ENCODE results near the gene ATE1. TPM values are rescaled to one million over a fixed set of nuclear protein-coding genes. Genes with fewer than 3 reads are reported as not detected.
"Not testable (repeated sequence)": the region's sequence is repeated elsewhere in the genome, so short reads cannot be mapped to it uniquely, and the experiment has no call there.

Gene ATE1
- total RNA-seq, 1 experiment from 2014 or later, result 39.2 TPM

GRCh38 chr10:121702351-121703320 lies 225.2 kb downstream of the ATE1 start:
- ATAC-seq (no peak), DNase-seq (ENCODE audit: low read depth, low spot score) (no peak)
- CTCF ChIA-PET, result no interaction called here
- Histone ChIP-seq H3K4me2 (ENCODE audit: low read length) (no peak overlapping the region), H4K20me1 (ENCODE audit: insufficient read depth) (no peaks in the 10 kb centered on the region), H3K27me3 (ENCODE audit: insufficient read depth, low read length) (no peaks in the 10 kb centered on the region; the same call in 1 of the 2 replicates), H3K9me2 (ENCODE audit: insufficient read depth) (no peaks in the 10 kb centered on the region), H3K36me3 (ENCODE audit: control insufficient read depth in 1 of 2, insufficient read depth in 2 of 2, low read length in 2 of 2) (no peaks in the 10 kb centered on the region), H3K9ac (ENCODE audit: low read length) (no peak overlapping the region), H3K4me3 (replicated peaks in 1 of 2; ENCODE audit: low read depth in 1 of 2, low read length in 2 of 2) (no peak overlapping the region), H3K4me1 (ENCODE audit: control insufficient read depth in 1 of 2, insufficient read depth in 2 of 2, low read length in 2 of 2) (peaks cover 0 to 5% of the 10 kb centered on the region in 2 experiments; a peak in 1 of 4 replicates), H3K79me2 (ENCODE audit: insufficient read depth, low read length) (no peaks in the 10 kb centered on the region), H3K27ac (ENCODE audit: low read depth, low read length) (no peak overlapping the region), H2AFZ (ENCODE audit: low read depth, low read length, poor library complexity, severe bottlenecking) (no peak overlapping the region), H3K9me3 (ENCODE audit: control insufficient read depth in 1 of 2, insufficient read depth in 1 of 2, low read depth in 1 of 2, low read length in 2 of 2) (no peaks in the 10 kb centered on the region)
- POLR2A ChIA-PET, result no interaction called here
- intact Hi-C loops (cut with micrococcal nuclease), result no loop called here
- RAD21 ChIA-PET (ENCODE audit: low non-redundant PET in 1 of 2, low total read pairs in 2 of 2, uncharacterized antibody in 2 of 2, unreplicated experiment in 2 of 2), result no interaction called here
- no peak for TF ChIP-seq EGR1 (IDR thresholded peaks at IDR 0.05; ENCODE audit: low read depth)
- no peak for TF ChIP-seq CBX3 (IDR thresholded peaks at IDR 0.05; ENCODE audit: low read depth)
- TF ChIP-seq RAD21 (IDR thresholded peaks at IDR 0.05; ENCODE audit: low read depth), result no peak
- TF ChIP-seq SIN3A (IDR thresholded peaks at IDR 0.05; ENCODE audit: low read depth), result no peak
- TF ChIP-seq ZFX (IDR thresholded peaks at IDR 0.05), result no peak
- no peak for TF ChIP-seq POLR2A (IDR thresholded peaks at IDR 0.05; ENCODE audit: borderline replicate concordance, extremely low read depth, insufficient read depth, insufficient read length)
- no peak for TF ChIP-seq SRF (IDR thresholded peaks at IDR 0.05; ENCODE audit: low read depth)
- TF ChIP-seq ELF1 (IDR thresholded peaks at IDR 0.05; ENCODE audit: borderline replicate concordance, low read depth), result no peak
- TF ChIP-seq CEBPB (IDR thresholded peaks at IDR 0.05; ENCODE audit: low read depth), result no peak
- TF ChIP-seq TCF7L2 (IDR thresholded peaks at IDR 0.05; ENCODE audit: borderline replicate concordance, extremely low read depth, insufficient read depth, insufficient read length), result no peak
- BruUV-seq (replicated peaks), result no TSS peak

- Histone ChIP-seq H3K9me3 (ENCODE audit: control insufficient read depth in 1 of 2, insufficient read depth in 1 of 2, low read depth in 1 of 2, low read length in 2 of 2) (no peaks in the 10 kb centered on the region), H3K9ac (ENCODE audit: low read length) (no peak overlapping the region), H3K9me2 (ENCODE audit: insufficient read depth) (no peaks in the 10 kb centered on the region), H3K27ac (ENCODE audit: low read depth, low read length) (no peak overlapping the region), H3K79me2 (ENCODE audit: insufficient read depth, low read length) (no peaks in the 10 kb centered on the region), H3K36me3 (ENCODE audit: control insufficient read depth in 1 of 2, insufficient read depth in 2 of 2, low read length in 2 of 2) (no peaks in the 10 kb centered on the region), H4K20me1 (ENCODE audit: insufficient read depth) (no peaks in the 10 kb centered on the region), H3K4me3 (replicated peaks in 1 of 2; ENCODE audit: low read depth in 1 of 2, low read length in 2 of 2) (no peak overlapping the region), H2AFZ (ENCODE audit: low read depth, low read length, poor library complexity, severe bottlenecking) (no peak overlapping the region), H3K4me1 (ENCODE audit: control insufficient read depth in 1 of 2, insufficient read depth in 2 of 2, low read length in 2 of 2) (peaks cover 0 to 5% of the 10 kb centered on the region in 2 experiments; a peak in 1 of 4 replicates), H3K4me2 (ENCODE audit: low read length) (no peak overlapping the region), H3K27me3 (ENCODE audit: insufficient read depth, low read length) (no peaks in the 10 kb centered on the region)
- no peak for TF ChIP-seq ZFX (IDR thresholded peaks at IDR 0.05)
- no peak for TF ChIP-seq EGR1 (IDR thresholded peaks at IDR 0.05; ENCODE audit: low read depth)
- no peak for TF ChIP-seq SRF (IDR thresholded peaks at IDR 0.05; ENCODE audit: low read depth)
- TF ChIP-seq YY1 (IDR thresholded peaks at IDR 0.05; ENCODE audit: extremely low read depth, insufficient replicate concordance, low read depth, low read length), result no peak
- TF ChIP-seq SIN3A (IDR thresholded peaks at IDR 0.05; ENCODE audit: low read depth), result no peak
- RAD21 ChIA-PET (ENCODE audit: low non-redundant PET in 1 of 2, low total read pairs in 2 of 2, uncharacterized antibody in 2 of 2, unreplicated experiment in 2 of 2), result no interaction called here
- POLR2A ChIA-PET, result no interaction called here
- ATAC-seq (no peak), DNase-seq (ENCODE audit: low read depth, low spot score) (no peak)
- intact Hi-C loops (cut with micrococcal nuclease), result no loop called here
- CTCF ChIA-PET, result no interaction called here
- BruUV-seq (replicated peaks), result no TSS peak
These were observed 227.4 kb downstream of the ATE1 start for GRCh38 chr10:121700416-121700815.

GRCh38 chr10:121699703-121700102 lies 228.1 kb downstream of the ATE1 start:
- H3K4me2 ChIP-seq (ENCODE audit: low read length); H3K4me3 ChIP-seq (replicated peaks in 1 of 2; ENCODE audit: low read depth in 1 of 2, low read length in 2 of 2); H3K27me3 ChIP-seq (ENCODE audit: insufficient read depth, low read length); CTCF ChIA-PET; BruUV-seq (replicated peaks); H3K36me3 ChIP-seq (ENCODE audit: control insufficient read depth in 1 of 2, insufficient read depth in 2 of 2, low read length in 2 of 2); intact Hi-C loops (cut with micrococcal nuclease); DNase-seq (ENCODE audit: low read depth, low spot score); H3K9ac ChIP-seq (ENCODE audit: low read length); H3K4me1 ChIP-seq (ENCODE audit: control insufficient read depth in 1 of 2, insufficient read depth in 2 of 2, low read length in 2 of 2); RAD21 ChIA-PET (ENCODE audit: low non-redundant PET in 1 of 2, low total read pairs in 2 of 2, uncharacterized antibody in 2 of 2, unreplicated experiment in 2 of 2); H4K20me1 ChIP-seq (ENCODE audit: insufficient read depth); H2AFZ ChIP-seq (ENCODE audit: low read depth, low read length, poor library complexity, severe bottlenecking); ATAC-seq; H3K79me2 ChIP-seq (ENCODE audit: insufficient read depth, low read length); H3K9me2 ChIP-seq (ENCODE audit: insufficient read depth); POLR2A ChIA-PET; H3K27ac ChIP-seq (ENCODE audit: low read depth, low read length); H3K9me3 ChIP-seq (ENCODE audit: control insufficient read depth in 1 of 2, insufficient read depth in 1 of 2, low read depth in 1 of 2, low read length in 2 of 2): not testable (repeated sequence)

Data from HCT116 (cell line).